ES-I3 (cell line): Measurements from ENCODE around the gene RAPGEF1.
"Not testable (repeated sequence)": the region's sequence is repeated elsewhere in the genome, so short reads cannot be mapped to it uniquely, and the experiment has no call there.

Experiments
- H3K36me3 ChIP-seq: 2 replicates; pipeline ENCODE4 v1.6.1; 2013; ENCODE audit warnings: mild to moderate bottlenecking, low read length, control low read depth, moderate library complexity; ENCODE audit not compliant: insufficient read depth
- H3K4me1 ChIP-seq: 2 replicates; pipeline ENCODE4 v1.6.1; 2013; ENCODE audit warnings: mild to moderate bottlenecking, control low read depth, low read length; ENCODE audit not compliant: insufficient read depth
- H3K9ac ChIP-seq: 2 replicates; pipeline ENCODE4 v1.6.1; 2013; ENCODE audit warnings: low read depth, mild to moderate bottlenecking, low read length, moderate library complexity
- H3K9me3 ChIP-seq: 2 replicates; pipeline ENCODE4 v1.6.1; 2013; ENCODE audit warnings: mild to moderate bottlenecking, low read length, moderate library complexity; ENCODE audit not compliant: control insufficient read depth, insufficient read depth

RAPGEF1 gene

DNA sequence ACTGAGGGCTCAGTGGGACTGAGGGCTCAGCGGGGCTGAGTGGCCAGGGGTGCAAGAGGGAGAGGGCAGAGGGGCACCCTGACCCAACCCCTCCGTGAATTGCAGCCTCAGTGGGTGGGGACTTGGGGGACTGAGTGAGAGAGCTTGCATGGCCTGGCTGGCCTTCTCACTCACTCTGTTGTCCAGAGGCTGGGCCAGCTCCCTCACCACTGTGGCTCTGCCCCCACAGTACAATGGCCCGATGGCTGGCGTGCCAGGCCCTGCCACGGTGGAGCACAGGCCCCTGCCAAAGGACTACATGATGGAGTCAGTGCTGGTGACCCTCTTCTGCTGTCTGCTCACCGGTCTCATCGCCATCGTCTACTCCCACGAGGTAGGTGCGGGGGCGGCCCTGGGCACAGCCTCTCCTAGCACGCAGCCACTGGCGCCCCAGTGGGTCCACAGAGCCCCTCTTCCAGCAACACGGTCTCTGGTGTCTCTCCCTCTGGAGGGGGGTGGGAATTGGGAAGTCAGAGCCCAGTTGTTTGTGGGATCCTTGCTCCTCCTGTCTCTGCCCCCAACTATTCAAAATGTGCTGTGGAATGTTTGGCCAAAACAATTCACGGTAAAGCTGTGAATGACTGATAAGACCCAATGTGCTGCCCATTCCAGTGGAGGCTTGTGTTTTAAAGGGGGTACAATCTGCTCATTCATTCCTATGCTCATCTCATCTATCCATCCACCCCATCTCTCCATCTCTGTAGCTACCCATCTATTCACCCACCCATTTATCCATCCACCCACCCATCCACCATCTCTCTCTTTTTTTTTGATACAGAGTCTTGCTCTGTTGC, 183.8 kb downstream of the RAPGEF1 start:
- Histone ChIP-seq H3K9ac (no peak overlapping the region), H3K4me1 (no peaks in the 10 kb centered on the region), H3K9me3 (peaks cover 6% of the 10 kb centered on the region; the same call in 1 of the 2 replicates), H3K36me3 (no peaks in the 10 kb centered on the region)

DNA sequence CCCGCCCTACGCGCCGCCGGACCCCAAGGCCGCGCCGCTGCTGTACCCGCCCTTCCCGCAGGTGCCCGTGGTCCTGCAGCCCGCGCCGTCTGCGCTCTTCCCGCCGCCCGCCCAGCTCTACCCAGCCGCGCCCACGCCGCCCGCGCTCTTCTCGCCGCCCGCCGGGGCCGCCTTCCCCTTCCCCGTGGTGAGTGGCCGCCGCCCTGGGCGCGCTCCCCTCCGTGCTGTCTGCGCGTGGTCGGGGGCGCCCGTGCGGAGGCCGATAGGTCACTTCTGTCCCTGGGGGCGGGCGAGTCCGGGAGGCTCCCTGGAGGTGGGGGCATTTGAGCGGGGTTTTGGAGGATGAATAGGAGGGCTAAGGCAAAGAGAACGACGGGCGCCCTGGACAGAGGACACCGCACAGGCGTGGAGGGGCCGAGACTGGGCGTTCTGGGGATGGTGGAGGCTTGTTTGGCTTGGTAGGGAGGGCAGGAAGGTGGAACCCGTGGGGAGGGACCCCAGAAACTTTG, 185.0 kb downstream of the RAPGEF1 start:
- Histone ChIP-seq H3K36me3 (no peaks in the 10 kb centered on the region), H3K4me1 (no peaks in the 10 kb centered on the region), H3K9ac (peak overlapping the region; percentile 35; the same call in 1 of the 2 replicates), H3K9me3 (0 out of 2 replicates have a peak, but pooled peaks cover 3% of the 10 kb centered on the region)

DNA sequence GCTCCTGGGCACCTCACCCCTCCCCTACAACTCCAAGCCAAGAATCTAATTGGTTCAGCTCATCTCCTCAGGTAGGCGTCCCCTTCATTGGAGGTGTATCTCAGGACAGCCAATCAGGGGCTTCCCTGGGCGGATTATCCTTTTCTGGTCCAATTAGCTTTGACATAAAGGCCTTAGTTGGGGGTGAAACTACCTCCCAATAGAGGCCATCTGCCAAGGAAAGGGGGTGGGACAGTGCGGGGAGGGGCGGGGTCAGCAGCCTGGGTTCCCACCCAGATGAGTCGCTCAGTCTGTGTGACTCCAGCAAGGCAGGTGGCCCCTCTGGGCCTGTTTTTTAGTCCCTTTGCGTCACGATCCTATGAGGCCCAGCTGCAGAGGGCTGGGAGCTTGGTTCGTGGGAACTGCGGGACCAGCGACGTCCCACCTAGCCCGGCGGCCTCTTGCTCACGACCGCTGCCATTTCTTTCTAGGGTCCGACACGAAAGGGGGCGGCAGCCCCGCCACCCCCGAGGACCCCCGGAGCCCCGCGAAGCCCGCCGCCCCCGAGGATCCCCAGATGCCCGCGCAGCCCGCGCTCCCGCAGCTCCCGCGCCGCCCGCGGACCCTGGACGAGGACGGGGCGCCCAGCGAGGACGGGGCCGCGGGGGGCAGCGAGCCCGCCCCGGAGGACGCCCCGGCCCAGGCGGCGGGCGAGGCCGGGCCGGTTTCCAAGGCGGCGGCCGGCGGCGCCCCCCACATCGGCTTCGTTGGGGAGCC, 185.6 kb downstream of the RAPGEF1 start:
- Histone ChIP-seq H3K9ac (peak overlapping the region; percentile 35; the same call in 1 of the 2 replicates), H3K4me1 (no peaks in the 10 kb centered on the region)

DNA sequence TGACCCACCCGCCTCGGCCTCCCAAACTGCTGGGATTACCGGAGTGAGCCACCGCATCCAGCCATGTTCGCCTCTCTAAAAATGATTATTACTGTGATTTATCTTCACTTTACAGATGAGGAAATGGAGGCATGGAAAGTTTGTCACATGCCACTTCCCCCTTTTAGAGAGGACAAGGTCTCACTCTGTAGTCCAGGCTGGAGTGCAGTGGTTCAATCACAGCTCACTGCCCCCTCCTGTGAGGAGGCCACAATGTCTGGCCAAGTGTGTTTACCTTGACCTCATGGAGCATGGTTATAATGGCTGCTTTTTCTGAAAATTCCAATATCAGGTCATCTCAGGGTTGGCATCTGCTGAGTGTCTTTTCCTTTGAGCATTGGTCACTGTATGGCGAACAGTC, 187.8 kb downstream of the RAPGEF1 start:
- Histone ChIP-seq H3K9ac (no peak overlapping the region), H3K4me1 (no peaks in the 10 kb centered on the region), H3K9me3 (0 out of 2 replicates have a peak, but pooled peaks cover 3% of the 10 kb centered on the region), H3K36me3 (no peaks in the 10 kb centered on the region)

More for the DNA sequence above, 185.6 kb downstream of the RAPGEF1 start:
- H3K9me3 ChIP-seq: 0 out of 2 replicates have a peak, but pooled peaks cover 3% of the 10 kb centered on the region
- H3K36me3 ChIP-seq: no peaks in the 10 kb centered on the region

DNA sequence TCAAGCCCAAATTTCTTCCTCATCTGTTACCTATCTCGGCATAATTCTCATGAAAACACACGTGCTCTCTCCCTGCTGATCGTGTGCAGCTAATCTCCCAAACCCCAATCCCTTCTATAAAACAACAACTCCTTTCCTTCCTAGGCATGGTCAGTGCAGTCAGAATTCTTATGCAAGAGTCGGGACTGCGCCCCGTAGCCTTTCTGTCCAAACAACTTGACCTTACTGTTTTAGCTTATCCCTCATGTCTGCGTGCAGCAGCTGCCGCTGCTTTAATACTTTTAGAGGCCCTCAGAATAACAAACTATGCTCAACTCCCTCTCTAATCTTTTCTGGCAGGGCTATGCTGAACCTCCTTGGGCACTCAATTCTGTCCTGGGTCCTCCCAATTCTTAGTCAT, 189.4 kb downstream of the RAPGEF1 start:
- H3K9me3 ChIP-seq, H3K36me3 ChIP-seq, H3K4me1 ChIP-seq, H3K9ac ChIP-seq: not testable (repeated sequence)

DNA sequence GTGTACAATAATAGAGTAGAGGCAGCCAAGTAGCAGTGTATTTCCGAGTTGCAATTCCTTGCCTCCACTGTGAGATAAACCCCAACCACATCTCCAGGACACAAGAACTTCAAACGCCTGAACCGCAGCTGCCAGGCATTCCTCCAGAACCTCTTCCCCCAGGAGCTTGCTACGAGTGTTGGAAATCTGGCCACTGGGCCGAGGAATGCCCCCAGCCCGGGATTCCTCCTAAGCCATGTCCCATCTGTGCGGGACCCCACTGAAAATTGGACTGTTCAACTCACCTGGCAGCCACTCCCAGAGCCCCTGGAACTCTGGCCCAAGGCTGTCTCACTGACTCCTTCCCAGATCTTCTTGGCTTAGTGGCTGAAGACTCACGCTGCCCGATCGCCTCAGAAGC, 190.7 kb downstream of the RAPGEF1 start:
- not testable (repeated sequence) for H3K9ac ChIP-seq, H3K9me3 ChIP-seq, H3K36me3 ChIP-seq, H3K4me1 ChIP-seq

DNA sequence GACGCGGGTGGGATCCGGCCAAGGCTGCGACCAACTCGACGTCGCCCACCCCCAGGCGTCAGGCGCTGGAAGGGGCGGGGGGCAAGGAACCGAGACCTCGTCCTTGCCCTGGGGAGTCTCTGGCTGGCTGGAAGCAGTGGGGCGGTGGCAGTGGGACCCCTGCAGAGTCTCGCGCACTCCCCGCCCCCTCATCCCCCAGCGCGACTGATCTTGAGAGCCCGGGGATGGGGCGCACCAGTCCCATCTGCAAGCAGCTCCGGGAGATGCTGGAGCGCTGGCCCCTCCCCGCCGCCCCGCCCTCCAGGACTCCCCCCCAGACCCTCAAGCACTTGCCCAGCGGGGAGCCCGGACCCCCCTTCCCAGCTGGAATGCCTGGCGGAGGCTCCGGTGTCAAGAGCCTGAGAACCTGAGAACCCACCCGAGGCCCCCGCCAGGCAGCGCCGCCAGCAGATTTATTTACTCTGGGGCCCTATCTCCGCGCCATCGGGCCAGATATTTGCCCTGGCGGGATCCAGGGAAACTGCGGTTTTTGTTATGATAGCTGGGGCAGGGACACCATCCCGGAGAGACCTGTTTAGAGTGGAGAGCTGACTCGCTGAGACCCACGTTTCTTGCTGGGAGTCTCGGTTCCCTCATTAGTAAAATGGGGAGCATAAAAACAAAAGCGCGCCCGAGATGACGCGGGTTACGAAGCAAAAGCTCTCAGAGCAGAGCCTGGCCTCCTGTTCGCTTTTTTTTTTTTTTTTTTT, 193.4 kb downstream of the RAPGEF1 start:
- peaks cover 12% of the 10 kb centered on the region for H3K9me3 ChIP-seq
- no peaks in the 10 kb centered on the region for H3K36me3 ChIP-seq
- H3K4me1 ChIP-seq: no peaks in the 10 kb centered on the region
- peak overlapping the region; percentile 44; the same call in 1 of the 2 replicates for H3K9ac ChIP-seq

DNA sequence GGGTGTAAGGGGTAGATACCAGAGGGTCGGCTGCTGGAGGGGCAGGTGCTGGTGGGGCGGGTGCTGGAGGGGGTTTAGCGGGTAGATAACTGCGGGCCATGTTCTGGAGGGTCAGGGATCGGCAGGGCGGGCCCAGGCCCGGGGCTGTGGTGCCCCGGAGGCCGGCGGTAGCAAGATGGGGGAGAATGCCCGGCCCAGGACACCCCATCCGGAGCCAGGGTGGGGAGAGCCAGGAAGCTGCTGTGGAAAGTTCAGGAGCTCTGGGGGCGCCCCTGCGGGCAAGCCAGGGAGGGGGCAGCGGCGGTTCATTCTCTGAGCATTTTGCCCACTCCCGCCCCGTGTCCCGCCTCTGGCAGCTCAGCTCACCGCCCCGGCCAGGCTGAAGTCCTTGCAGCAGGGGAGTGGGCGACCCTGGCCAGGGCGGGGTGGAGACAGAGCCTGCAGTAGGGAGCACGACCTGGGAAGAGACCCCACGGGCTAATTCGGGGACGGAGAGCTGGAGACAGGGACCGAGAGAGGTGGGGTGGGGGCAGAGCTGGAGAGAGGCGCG, 194.0 kb downstream of the RAPGEF1 start:
- no peaks in the 10 kb centered on the region for H3K36me3 ChIP-seq
- peak overlapping the region; percentile 44; the same call in 1 of the 2 replicates for H3K9ac ChIP-seq
- H3K4me1 ChIP-seq: no peaks in the 10 kb centered on the region
- peaks cover 12% of the 10 kb centered on the region for H3K9me3 ChIP-seq

DNA sequence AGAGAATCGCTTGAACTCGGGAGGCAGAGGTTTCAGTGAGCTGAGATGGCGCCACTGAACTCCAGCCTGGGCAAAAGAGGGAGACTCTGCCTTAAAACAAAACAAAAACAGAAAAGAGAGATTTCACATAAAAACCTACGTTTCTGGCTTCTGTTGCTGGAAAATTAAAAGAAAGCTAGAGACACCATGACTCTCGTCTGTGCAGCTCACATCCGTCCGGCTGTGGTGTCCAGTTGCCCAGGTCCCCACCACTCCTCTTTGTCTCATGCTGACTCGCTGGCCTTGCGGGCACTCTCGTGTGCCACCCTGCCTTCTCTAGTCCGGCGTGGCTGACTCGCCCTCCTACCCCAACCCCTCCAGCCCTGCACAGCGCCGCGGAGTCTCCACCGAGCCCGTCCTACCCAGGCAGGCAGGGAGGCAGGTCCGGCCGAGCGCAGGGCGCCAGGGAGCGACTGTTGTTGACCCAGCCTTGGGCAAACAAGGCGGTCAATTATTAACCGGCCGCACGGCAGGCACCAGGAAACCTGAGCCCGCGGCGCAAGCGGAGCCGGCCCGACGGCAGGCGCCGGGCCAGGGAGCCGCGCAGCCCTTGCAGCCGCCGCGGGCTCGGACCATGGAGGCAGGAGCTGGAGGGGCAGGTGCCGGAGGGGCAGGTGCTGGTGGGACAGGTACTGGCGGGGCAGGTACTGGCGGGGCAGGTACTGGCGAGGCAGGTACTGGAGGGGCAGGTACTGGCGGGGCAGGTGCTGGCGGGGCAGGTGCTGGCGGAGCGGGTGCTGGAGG, 194.7 kb downstream of the RAPGEF1 start, which contains the start of gene PRRT1B:
TSS of gene PRRT1B (plus strand) at position 521 of the 783 bp plus-strand sequence. CDS start at position 614, 93 bp downstream.
- H3K9ac ChIP-seq: peak within 1 kb of the TSS; percentile 44; the same call in 1 of the 2 replicates
- peaks cover 12% of the 10 kb centered on the region for H3K9me3 ChIP-seq
- H3K36me3 ChIP-seq: no peaks in the 10 kb centered on the region
- H3K4me1 ChIP-seq: no peaks in the 10 kb centered on the region

DNA sequence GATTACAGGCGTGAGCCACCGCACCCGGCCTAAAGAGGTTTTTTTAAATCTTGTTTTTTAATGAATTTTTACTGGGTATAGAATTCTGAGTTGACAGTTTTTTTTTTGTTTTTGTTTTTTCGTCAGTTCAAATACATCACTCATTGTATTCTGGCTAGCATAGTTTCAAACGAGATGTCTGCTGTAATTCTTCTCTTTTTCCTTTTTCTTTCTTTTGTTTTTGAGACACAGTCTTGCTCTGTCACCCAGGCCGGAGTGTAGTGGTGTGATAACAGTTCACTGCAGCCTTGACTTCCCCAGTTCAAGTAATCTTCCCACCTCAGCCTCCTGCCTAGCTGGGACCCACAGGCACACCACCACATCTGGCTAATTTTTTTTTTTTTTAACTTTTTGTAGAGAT, 196.7 kb downstream of the RAPGEF1 start:
- Histone ChIP-seq H3K36me3 (no peaks in the 10 kb centered on the region), H3K4me1 (no peaks in the 10 kb centered on the region), H3K9me3 (peaks cover 12% of the 10 kb centered on the region), H3K9ac (no peak overlapping the region)

DNA sequence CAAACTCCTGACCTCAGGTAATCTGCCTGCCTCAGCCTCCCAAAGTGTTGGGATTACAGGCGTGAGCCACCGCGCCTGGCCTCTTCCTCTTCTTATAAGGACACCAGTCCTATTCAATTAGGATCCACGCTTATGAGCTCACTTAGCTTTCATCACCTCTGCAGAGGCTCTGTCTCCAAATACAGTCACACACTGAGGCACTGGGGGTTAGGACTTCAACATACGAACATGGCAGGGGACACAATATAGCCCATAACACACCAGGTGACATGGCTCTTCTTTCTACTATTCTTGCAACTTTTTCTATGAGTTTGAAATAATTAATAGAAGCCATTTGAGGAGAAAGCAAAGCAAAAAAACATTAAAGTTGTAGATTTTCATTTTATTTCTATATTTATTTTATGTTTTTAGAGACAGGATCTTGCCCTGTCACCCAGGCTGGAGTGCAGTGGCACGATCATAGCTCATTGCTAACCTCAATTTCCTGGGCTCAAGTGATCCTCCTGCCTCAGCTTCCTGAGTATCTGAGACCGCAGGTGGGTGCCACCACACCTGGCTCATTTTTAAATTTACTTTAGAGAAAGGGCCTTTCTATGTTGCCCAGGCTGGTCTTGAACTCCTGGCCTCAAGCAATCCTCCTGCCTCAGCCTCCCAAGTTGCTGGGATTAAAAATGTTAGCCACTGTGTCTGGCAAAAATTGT, 200.5 kb downstream of the RAPGEF1 start:
- Histone ChIP-seq H3K4me1 (no peaks in the 10 kb centered on the region), H3K9me3 (peaks cover 12% of the 10 kb centered on the region), H3K36me3 (no peaks in the 10 kb centered on the region), H3K9ac (no peak overlapping the region)

DNA sequence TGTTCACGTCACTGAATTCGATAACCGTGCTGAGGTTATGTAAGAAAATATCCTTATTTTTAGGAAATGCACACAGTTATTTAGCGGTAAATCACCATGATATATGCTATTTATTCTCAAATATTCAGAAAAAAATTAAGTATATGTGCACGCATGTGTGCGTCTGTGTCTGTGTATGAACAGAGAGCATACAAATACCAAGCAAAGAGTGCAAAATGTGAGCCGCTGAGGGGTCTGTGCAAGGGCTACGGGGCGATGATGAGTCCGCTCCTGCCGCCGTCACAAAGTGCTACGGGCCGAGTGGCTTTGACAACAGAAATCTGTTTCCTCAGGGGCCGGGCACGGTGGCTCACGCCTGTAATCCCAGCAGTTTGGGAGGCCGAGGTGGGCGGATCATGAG, 201.9 kb downstream of the RAPGEF1 start:
- Histone ChIP-seq H3K4me1 (no peaks in the 10 kb centered on the region), H3K9ac (no peak overlapping the region), H3K9me3 (no peaks in the 10 kb centered on the region; the same call in 1 of the 2 replicates)

More for the DNA sequence above, 201.9 kb downstream of the RAPGEF1 start:
- H3K36me3 ChIP-seq: no peaks in the 10 kb centered on the region
